HG02884 (cell line): ENCODE measurements around the gene ARMC9.
"Not testable (repeated sequence)": the region's sequence is repeated elsewhere in the genome, so short reads cannot be mapped to it uniquely, and the experiment has no call there.

Experiments used
- ATAC-seq: cut with Tn5 transposase; IDR thresholded peaks from one replicate; pipeline ENCODE4 v1.9.1; 2021; ENCODE audit warnings: mild to moderate bottlenecking, moderate library complexity; ENCODE audit not compliant: unreplicated experiment

ARMC9 gene, protein sequence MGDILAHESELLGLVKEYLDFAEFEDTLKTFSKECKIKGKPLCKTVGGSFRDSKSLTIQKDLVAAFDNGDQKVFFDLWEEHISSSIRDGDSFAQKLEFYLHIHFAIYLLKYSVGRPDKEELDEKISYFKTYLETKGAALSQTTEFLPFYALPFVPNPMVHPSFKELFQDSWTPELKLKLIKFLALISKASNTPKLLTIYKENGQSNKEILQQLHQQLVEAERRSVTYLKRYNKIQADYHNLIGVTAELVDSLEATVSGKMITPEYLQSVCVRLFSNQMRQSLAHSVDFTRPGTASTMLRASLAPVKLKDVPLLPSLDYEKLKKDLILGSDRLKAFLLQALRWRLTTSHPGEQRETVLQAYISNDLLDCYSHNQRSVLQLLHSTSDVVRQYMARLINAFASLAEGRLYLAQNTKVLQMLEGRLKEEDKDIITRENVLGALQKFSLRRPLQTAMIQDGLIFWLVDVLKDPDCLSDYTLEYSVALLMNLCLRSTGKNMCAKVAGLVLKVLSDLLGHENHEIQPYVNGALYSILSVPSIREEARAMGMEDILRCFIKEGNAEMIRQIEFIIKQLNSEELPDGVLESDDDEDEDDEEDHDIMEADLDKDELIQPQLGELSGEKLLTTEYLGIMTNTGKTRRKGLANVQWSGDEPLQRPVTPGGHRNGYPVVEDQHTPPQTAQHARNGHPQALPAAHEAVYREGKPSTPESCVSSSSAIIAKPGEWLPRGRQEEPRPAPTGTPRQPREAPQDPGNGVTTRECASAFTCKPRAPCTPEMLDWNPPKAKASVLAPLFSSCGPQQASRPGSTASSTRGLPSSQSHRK

DNA sequence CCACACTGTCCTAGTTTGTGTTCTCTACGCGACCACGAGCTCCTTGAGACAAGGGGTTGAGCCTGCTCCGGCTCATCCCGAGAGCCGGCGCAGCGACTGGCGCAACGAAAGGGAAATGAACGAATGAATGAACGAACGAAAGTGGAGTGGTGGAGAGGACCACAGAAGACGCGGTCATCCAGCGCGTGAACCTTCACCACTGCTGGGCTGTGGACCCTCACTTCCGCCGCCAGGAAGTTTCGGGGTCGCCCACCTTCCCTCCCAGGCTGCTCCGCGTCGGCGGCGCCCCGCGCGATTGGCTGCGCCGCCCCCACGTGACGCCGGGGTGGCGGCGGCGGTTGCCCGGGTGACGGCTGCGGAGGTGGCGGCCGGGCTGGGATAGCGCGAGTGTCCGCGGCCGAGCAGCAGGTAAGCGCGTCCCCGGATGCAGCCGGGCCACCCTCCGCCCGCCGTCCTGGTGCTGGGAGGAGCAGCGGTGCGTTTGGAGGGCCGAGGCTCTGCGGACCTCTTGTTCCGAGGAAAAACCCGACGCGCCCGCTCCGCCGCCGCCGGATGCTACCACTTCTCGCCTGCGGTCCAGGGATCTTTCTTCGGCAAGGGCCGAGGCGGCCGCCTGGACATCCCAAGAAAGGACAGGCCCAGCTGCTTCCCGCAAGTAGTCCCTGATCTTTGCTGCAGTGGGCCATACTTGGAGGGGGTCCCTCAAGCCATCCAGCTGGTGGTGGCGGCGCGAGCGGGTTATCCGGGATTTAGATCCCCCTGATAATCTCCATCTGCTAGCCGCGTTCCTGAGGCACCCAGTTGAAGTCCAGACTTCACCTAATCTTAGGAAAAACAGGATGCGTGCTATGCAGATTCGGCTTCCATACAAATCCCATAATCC lies at the start of gene ARMC9:
Gene ARMC9 (plus strand): TSS at position 341 of the 883 bp plus-strand sequence. CDS start 7,608 bp downstream, outside the sequence.
- peak; percentile 93 for ATAC-seq

DNA sequence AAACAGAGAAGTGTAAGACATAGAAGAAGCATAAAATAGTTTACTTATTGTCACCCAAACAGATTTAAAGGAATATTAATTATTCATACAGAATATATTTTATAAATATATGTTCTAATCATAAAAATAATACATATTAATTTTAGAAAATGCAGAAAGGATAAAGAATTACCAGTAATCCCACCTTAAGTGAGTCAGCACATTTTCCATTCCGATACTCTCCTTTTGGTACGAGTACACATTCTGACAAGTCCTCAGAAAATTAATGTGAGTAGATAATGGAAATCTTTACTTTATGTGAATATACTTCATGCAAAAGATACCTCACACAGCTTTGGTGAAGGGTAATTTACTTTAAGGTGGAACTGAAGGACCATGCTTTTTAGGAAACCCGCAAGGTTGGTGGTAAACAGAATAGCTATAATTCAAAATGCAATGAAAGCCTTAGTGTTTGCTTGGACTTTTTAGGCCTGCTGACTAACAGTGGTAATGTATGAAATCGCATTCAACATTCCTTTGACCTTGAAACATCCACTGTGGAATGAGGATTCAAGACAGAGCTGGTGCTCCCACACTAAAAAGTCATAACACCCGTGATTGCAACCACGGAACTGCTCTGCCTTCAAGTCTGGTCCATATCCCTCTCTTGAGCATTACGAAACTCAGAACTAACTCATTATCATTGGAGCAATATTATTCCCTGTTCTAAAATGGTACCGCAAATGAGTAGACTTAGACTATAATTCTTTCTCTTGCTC lies 45.5 kb upstream of the ARMC9 start:
- no peak for ATAC-seq

GRCh38 chr2:231159306-231159705 lies 39.1 kb upstream of the ARMC9 start:
- ATAC-seq = no peak

DNA sequence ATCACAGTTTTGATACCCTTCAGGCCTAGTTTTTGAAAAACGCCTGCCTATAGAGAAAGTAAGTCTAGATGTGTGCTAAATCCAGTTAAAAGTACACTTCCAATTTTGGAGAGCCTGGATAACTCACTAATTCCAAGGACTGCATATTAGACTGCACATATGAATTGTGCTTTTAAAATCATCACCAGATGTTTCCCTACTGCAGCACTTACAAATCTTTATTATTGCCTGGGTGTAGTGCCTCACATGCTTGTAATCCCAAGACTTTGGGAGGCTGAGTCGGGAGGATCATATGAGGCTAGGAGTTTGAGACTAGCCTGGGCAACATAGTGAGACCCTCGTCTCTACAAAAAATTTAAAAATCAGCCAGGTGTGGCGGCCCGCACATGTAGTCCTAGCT lies 37.7 kb upstream of the ARMC9 start:
- ATAC-seq = no peak

GRCh38 chr2:231161252-231161839 lies 37.1 kb upstream of the ARMC9 start:
- ATAC-seq = no peak

DNA sequence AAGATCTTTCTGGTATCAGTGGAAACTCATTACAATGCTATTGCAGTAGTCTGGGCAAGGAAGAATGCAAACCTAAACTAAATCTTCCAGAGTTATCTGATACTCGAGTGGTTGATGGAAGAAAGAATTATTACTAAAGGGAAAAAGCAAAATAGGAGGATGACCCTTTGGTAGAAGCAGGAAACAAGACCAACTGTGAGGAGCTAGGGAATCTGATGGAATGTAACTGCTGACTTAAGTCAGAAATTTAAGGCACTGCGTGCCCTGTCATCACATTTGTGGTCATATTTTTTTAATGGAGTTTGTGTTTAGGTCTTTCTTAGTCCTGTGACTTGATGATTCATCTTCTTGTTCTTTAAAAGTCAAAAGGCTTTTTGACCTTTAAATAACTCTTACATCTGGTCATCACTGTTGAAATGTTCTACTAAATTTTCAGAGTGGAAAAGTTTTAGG lies 36.5 kb upstream of the ARMC9 start:
- ATAC-seq = no peak

GRCh38 chr2:231163011-231163410 lies 35.4 kb upstream of the ARMC9 start:
- no peak for ATAC-seq

DNA sequence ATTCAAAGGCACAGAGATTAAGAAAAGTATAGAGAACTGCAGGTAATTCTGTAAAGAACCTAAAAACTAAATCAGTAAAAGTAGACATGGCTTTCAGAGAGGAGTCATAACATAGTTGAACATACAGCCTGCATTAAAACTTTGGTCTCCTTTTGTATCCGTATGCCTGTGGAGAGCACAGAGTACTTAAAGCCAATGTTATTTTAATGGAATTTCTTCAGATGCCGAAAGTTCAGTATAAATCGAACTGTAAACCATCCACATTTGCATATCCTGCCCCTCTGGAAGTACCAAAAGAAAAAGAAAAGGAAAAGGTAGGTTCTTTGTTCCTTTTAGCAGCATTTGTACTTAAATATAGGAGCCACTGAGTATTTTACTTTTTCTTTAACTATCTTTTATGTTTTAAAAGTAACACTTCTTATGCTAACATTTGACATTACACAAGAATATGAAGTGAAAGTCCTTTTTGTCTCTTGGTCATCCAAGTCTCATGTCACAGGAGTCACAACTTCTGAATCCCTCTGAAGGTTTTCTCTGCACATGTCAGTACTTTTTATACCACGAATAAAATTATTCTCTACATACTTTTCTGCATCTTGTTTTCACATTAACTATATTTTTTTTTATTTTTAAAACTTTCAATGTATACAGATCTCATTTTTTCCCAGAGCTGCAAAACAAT lies 34.9 kb upstream of the ARMC9 start:
- no peak for ATAC-seq

GRCh38 chr2:231167745-231168459 lies 30.5 kb upstream of the ARMC9 start:
- ATAC-seq = no peak

- no peak for ATAC-seq
These were observed 29.8 kb upstream of the ARMC9 start for GRCh38 chr2:231168460-231169139.

GRCh38 chr2:231169488-231169887 lies 28.9 kb upstream of the ARMC9 start:
- ATAC-seq = no peak

- ATAC-seq = no peak
These were observed 28.4 kb upstream of the ARMC9 start for GRCh38 chr2:231170055-231170454.

- no peak for ATAC-seq
These were observed 26.4 kb upstream of the ARMC9 start for GRCh38 chr2:231172025-231172424.

DNA sequence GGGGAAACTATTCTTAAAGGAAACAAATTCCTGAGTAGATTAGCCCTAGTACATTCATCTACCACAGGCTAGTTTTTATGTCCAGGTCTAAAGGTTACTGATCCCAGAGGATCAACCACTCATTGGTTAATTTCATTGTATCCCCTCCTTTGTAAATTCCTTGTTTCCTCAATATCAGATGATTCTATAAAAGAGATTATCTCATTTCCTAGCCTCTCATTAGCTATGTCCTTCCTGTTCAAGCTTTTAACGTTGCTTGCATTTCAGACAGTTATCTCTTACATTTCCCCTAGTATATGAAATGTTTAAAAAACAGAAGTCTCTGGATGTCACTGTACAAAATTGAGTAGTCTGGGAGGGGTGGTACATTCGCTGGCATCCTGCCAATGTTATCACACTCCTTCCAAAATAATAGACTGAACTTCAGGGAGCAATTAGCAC lies 24.2 kb upstream of the ARMC9 start:
- no peak for ATAC-seq

DNA sequence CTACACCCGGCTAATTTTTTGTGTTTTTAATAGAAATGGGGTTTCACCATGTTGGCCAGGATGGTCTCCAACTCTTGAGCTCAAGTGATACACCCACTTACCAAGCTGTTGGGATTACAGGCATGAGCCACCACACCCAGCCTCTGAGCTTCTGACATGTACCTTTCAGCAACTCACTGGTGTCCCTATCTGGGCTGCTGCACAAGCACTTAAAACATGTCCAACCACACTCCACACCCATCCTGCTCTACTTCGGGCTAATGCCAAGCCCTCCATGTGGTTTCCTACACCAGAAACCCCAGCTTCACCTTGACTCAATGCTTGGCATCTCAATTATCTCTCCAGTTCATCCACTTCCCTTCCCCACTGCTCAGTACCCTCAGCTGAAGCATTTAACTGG lies 22.4 kb upstream of the ARMC9 start:
- ATAC-seq = no peak

- ATAC-seq = no peak
These were observed 21.0 kb upstream of the ARMC9 start for GRCh38 chr2:231177156-231178025.

GRCh38 chr2:231178805-231179204 lies 19.6 kb upstream of the ARMC9 start:
- ATAC-seq = not testable (repeated sequence)
